ENCODE measurements around the gene TIGD6. TPM values are rescaled to one million over a fixed set of nuclear protein-coding genes. Genes with fewer than 3 reads are reported as not detected.
A peak's percentile ranks its signal among the peaks of the same experiment; 100 is the strongest.
"Not testable (repeated sequence)": the region's sequence is repeated elsewhere in the genome, so short reads cannot be mapped to it uniquely, and the experiment has no call there.

The TIGD6 gene
- total and polyA plus RNA-seq, 12 donors = 2.1 to 4.2 (median 2.8) TPM

DNA sequence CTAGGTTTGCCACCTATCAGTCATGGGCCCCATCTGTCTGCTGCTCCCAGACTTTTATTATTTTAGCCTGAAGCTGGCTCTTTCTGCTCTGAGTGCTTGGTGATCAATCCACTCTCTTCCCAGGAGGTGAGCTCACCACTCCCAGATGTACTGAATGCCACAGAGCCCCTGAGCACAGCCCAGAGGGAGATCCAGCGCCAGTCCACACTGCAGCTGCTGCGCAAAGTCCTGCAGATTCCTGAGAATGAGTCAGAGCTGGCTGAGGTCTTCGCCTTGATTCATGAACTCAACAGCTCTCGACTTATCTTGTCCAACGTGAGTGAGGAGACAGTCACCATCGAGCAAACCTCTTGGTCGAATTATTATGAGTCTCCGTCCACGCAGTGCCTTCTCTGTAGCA lies 36.1 kb upstream of the TIGD6 start:
- intact Hi-C loops (cut with DNase I) = loop anchor here in 3 of 10 donors (10.0 kb wide), 1 partner anchor 178 kb away; no protein-coding TSS in a partner anchor
- TF ChIP-seq, protein P1, sequence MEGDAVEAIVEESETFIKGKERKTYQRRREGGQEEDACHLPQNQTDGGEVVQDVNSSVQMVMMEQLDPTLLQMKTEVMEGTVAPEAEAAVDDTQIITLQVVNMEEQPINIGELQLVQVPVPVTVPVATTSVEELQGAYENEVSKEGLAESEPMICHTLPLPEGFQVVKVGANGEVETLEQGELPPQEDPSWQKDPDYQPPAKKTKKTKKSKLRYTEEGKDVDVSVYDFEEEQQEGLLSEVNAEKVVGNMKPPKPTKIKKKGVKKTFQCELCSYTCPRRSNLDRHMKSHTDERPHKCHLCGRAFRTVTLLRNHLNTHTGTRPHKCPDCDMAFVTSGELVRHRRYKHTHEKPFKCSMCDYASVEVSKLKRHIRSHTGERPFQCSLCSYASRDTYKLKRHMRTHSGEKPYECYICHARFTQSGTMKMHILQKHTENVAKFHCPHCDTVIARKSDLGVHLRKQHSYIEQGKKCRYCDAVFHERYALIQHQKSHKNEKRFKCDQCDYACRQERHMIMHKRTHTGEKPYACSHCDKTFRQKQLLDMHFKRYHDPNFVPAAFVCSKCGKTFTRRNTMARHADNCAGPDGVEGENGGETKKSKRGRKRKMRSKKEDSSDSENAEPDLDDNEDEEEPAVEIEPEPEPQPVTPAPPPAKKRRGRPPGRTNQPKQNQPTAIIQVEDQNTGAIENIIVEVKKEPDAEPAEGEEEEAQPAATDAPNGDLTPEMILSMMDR (IDR thresholded peaks at IDR 0.05) = no peak
- no peaks in the 10 kb centered on the region for H3K9me3 ChIP-seq
- peaks cover 1 to 100% (median 67%) of the 10 kb centered on the region in 9 donors for H3K36me3 ChIP-seq
- 48 to 53% methylated on average over 9 of the region's 9 CpGs for WGBS, 2 donors
- H3K27me3 ChIP-seq = no peaks in the 10 kb centered on the region
- DNase-seq (peak in 1 of 2 donors; percentile 36), ATAC-seq (peak; percentile 70 to 95 (median 80))
- no peak overlapping the region for H3K4me3 ChIP-seq
- peak overlapping the region in 3 of 10 donors; percentile 23 to 56 (median 40) for H3K27ac ChIP-seq
- H3K4me1 ChIP-seq = peaks cover 0 to 21% (median 10%) of the 10 kb centered on the region in 9 donors

DNA sequence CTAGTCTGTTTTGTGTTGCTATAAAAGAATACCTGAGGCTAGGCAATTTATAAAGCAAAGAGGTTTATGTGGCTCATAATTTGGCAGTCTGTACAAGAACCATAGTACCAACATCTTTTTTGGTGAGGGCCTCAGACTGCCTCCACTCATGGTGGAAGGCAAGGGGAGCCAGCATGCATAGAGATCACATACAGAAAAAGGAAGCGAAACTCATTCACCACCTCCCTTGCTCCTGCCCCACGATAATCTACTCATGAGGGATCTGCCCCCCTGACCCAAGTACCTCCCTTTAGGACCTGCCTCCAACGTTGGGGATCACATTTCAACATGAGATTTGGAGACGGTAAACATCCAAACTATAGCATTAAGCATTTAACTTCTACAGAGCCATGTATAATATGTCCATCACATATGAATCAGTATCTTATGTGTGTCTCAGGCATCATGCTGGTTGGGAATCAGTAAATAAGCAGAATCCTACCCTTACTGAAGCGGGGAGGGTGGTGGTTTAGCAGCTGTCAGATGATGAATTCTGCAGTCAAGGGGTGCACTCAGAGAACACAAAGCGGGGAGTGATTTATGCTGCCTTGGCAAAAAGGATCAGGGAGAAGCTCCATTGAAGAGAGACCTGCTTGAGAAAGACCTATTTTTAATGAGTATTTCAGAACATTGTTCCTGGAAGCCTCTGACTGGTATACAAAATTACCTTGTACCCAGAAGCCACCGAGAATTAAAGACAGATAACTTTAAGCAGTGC lies 34.9 kb upstream of the TIGD6 start:
- WGBS, 2 donors = 84 to 90% methylated on average over 7 of the region's 7 CpGs
- H3K9me3 ChIP-seq = no peaks in the 10 kb centered on the region
- TF ChIP-seq, protein P1 (IDR thresholded peaks at IDR 0.05) = no peak
- no peak for DNase-seq
- no peaks in the 10 kb centered on the region for H3K27me3 ChIP-seq
- no peak for ATAC-seq
- H3K36me3 ChIP-seq = peaks cover 0 to 100% (median 64%) of the 10 kb centered on the region in 9 donors
- H3K4me1 ChIP-seq = peaks cover 0 to 22% (median 10%) of the 10 kb centered on the region in 9 donors
- intact Hi-C loops (cut with DNase I) = loop anchor here in 3 of 10 donors (10.0 kb wide), 1 partner anchor 179 kb away; no protein-coding TSS in a partner anchor
- H3K4me3 ChIP-seq = no peak overlapping the region
- H3K27ac ChIP-seq = no peak overlapping the region

- Histone ChIP-seq H3K27me3 (no peaks in the 10 kb centered on the region), H3K4me3 (no peak overlapping the region), H3K27ac (no peak overlapping the region), H3K36me3 (peaks cover 0 to 100% (median 63%) of the 10 kb centered on the region in 9 donors), H3K4me1 (peaks cover 0 to 24% (median 10%) of the 10 kb centered on the region in 9 donors), H3K9me3 (no peaks in the 10 kb centered on the region)
- ATAC-seq (peak in 3 of 8 donors; percentile 13 to 28 (median 22)), DNase-seq (no peak)
- TF ChIP-seq, protein P1 (IDR thresholded peaks at IDR 0.05) = no peak
- WGBS, 2 donors = 68 to 81% methylated on average over 4 of the region's 4 CpGs
- intact Hi-C loops (cut with DNase I) = loop anchor here in 3 of 10 donors (10.0 kb wide), 1 partner anchor 180 kb away; no protein-coding TSS in a partner anchor
These were observed 34.2 kb upstream of the TIGD6 start for GRCh38 chr5:150034662-150035061.

DNA sequence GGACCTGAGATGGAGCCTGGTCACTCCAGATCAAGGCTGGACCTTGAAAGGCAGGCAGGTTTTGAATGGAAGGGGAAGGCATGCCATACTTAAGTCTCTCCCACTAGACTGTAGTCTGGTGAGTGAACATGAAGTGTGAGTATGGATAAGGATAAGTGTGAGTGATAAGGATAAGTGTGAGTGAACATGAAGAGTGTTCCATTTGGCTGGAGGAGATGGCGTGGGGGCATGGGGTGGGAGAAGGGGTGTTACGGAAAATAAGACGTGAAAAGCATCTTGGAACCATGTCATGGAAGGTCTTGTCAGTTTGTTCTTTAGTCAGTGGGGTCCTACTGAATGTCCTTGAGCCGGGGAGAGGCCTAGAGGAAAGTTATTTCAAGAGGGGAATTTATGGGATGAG lies 32.9 kb upstream of the TIGD6 start:
- ATAC-seq (no peak), DNase-seq (no peak)
- Histone ChIP-seq H3K27ac (no peak overlapping the region), H3K9me3 (no peaks in the 10 kb centered on the region), H3K27me3 (no peaks in the 10 kb centered on the region), H3K36me3 (peaks cover 0 to 99% (median 63%) of the 10 kb centered on the region in 9 donors), H3K4me3 (no peak overlapping the region), H3K4me1 (peaks cover 0 to 24% (median 10%) of the 10 kb centered on the region in 9 donors)
- intact Hi-C loops (cut with DNase I) = loop anchor here in 3 of 10 donors (10.0 kb wide), 1 partner anchor 181 kb away; no protein-coding TSS in a partner anchor
- 76 to 90% methylated on average over 4 of the region's 4 CpGs for WGBS, 2 donors
- TF ChIP-seq, protein P1 (IDR thresholded peaks at IDR 0.05) = no peak

DNA sequence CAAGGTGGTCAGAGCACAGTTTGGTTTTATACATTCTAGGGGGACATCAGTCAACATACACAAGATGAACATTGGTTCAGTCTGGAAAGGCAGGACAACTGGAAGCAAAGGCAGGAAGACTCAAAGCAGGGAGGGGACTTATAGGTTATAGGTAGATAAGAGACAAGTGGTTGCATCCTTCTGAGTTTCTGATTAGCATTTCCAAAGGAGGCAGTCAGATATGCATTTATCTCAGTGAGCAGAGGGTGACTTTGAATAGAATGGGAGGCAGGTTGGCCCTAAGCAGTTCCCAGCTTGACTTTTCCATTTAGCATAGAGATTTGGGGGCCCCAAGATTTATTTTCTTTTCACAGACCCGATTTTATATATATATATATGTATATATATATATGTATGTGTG lies 27.6 kb upstream of the TIGD6 start:
- Histone ChIP-seq H3K36me3 (peaks cover 0 to 98% (median 34%) of the 10 kb centered on the region in 9 donors), H3K4me1 (peaks cover 0 to 30% (median 24%) of the 10 kb centered on the region in 9 donors)
- 75 to 76% methylated on average over 1 of the region's 1 CpG for WGBS, 2 donors
- H3K27me3 ChIP-seq, DNase-seq, H3K27ac ChIP-seq, H3K4me3 ChIP-seq, ATAC-seq, H3K9me3 ChIP-seq: not testable (repeated sequence)
- intact Hi-C loops (cut with DNase I) = loop anchor here in 2 of 10 donors (10.0 kb wide), 2 partner anchors 187 to 327 kb away; partner anchors contain the start of gene TCOF1 (in 1 of the 2)

All from heart right ventricle (tissue), 16 donors.